T1000 (cell line): Measurements from ENCODE around the gene NEBL.
A peak's percentile ranks its signal among the peaks of the same experiment; 100 is the strongest.

Experiments
- DNase-seq: peaks from one replicate; lab custom pipeline; 2025; ENCODE audit warnings: mixed read lengths; lab: John Stamatoyannopoulos, UW

The NEBL gene

DNA sequence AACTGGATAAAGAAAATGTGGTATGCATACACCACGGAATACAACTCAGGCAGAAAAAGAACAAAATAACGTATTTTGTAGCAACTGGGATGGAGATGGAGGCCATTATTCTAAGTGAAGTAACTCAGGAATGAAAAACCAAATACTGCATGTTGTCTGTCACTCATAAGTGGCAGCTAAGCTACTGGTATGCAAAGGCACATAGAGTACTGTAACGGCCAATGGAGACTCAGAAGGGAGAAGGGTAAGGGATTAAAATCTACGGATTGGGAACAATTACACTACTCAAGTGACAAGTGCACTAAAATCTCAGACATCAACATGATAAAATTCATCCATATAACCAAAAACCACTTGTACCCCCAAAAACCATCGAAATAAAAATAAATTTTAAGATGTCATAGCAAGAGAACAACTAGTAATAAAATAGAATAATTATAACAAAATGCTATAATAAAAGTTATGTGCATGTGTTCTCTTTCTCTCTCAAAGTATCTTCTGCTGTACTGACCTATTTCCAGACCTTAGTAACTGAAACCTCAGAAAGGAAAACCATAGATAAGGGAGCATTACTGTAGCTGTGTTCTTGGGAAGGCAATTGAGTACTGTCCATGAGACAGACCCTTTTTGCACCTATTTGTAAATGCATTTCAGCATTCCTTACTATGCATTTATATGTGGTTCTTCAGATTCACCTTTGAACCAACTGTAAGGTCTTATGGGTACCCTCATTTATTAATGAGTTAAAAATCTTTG, 6.7 kb upstream of the NEBL start:
- no peak for DNase-seq

DNA sequence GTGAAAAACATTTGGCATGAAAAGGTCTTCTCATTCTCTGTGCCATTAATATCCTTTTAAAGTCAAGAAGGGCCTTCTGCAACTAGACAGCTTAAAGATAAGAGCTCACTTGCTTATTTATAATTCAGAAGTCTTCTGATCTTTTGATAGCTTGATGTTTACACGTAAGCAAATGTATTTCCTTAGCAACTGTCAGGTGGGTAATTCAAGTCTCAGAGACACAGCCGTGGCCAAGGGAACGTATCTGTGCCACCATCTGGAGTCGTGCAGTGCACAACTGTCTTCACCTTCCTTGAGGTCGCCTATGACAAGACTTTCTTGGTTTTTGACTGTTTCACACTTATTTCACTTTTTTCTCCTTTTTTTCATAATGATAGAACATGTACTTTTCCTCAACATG, 4.0 kb upstream of the NEBL start:
- no peak for DNase-seq

DNA sequence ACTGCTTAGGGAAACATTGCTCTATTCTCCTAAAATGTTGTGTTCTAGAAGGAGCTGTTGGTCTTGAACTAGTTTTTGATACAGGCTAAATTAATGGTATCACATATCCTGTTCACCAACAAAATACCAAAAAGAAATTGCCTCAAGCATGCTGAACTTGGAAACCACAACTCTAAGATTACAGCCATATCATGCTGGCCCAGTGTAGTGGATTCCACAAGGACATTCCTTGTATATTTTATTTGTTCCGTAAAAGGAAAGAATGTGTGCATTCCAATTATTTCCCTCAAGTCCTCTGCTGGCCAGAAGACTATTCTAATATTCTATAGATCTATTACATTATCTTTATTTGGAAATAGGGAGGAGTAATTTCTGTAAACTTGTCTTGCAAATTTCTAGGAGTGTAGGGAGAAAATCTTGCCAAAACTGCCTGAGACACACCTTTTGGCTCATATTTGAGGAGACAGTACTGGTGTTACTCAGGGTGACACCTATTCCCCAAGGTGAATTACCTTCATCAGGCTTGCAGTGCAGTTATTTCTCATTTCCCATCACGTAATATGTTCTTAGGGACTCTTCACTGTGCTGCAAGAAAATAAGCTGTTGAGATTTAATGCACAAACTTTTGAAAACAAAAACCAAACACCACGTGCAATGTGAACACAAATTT, 1.9 kb upstream of the NEBL start:
- no peak for DNase-seq

- DNase-seq: no peak
Measured at GRCh38 chr10:20893297-20893696, 3.8 kb downstream of the NEBL start.

DNA sequence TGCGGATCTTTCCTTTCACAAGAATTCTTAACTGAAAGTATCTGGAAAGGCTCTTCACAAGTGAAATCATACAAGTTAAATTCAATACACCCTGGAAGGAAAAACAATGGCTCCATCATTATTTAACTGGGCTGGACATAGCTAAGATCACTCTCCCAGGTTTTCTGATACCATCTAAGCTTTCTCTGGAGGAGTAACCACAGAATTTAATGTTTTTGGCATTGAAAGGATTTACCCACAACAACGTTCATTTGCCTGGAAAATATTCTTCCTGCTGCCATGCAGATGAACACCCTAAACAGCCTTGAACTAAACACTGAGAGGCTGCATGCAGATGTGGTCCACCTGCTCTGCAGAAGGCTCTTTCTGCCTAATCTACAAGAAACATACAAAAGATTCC, 4.3 kb downstream of the NEBL start:
- no peak for DNase-seq

DNA sequence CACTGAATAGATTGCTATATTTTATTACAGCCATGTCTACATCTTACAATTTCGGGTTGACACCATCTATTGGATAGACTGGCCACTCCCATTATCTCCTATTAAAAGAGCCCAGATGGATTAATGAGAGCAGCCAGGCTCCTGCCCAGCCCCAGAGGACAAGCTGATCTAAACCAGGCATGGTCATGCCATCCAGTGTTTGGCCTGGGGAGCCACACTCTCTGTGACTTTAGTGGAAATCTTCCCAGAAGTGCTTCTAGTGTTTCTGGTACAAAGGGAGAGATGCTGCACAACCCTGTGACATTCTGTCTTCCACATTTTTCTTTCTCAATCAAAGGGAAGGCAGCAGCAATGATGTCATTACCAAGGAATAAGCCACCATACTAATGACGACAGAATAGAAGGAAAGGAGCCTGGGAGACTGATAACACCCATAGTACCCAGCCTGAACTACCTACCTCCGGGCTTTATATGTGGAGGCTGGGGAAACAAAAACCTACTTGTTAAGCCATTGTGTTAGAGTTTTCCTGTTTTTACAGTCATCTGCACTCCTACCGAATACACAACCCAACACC, 5.0 kb downstream of the NEBL start:
- no peak for DNase-seq

- DNase-seq: no peak
Measured at GRCh38 chr10:20891338-20891714, 5.8 kb downstream of the NEBL start.

- no peak for DNase-seq
Measured at GRCh38 chr10:20890491-20891337, 6.4 kb downstream of the NEBL start.

- DNase-seq: no peak
Measured at GRCh38 chr10:20890009-20890408, 7.1 kb downstream of the NEBL start.

DNA sequence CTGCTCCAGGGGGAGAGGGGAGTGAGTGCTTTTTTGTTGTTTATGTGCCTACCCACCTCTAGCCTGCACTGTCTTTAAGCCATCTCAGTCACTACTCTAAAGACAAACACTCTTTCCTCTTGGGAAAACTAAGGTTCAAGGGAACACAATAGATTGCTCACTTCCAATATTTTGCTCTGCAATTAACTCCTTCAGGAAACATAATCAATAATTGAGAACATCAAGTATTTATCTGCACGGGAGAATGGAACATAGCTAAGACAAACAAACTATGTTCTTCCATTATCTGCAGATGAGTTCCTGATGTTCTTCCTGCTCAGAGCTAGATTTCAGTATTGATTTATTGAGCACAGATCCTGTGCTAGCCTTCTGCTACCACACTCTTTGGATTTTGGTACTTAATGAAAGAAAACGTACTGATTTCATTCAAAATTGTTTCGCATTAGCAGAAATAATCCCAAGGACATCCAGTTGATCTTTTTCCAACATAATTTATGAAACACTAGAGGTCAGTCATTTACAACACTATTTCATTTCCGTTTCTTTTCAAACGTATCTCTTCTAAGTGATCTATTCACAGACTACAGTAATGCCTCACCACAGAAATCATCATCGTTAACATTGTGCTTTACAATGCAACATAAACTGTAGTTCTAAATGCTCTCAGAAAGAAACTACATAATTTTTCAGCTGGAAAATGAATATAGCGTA, 8.3 kb downstream of the NEBL start:
- no peak for DNase-seq

DNA sequence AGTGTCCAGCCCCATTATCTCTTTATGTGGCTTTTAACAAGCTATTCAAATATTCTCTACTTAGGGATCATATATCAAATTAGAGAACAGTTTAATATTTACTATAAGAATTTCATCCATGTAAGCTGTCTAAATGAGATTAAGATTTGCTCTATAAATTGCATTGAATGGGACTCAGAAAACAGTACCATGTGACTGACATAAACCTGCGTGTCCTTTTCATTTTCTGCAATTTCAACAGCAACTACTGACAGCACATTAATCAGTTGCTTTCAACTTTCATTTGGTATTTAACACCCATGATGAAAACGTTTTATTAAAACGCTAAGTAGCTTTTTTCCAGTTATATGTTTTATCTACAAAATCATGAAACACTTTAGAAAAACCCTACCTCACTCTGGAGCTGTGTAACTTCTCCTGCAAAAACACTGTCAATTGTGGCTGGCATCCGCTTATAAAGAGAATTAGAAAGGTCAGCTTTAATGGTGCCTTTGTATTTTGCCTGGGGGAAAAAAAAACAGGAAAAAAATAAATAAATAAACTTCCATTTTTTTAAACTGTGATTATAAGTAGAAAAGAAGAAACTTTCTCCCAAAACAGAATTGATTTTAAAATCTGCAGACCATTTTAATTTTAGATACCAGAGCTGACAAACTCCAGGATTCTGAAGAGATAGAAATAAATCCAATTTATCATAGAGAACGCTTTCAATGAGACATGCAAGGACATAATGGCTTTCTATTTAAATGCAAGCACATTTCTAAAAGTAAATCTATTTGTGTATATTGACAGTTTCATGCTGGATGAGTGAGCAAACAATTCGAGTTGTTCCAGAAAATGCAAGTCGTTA, 9.2 kb downstream of the NEBL start:
- DNase-seq: no peak

DNA sequence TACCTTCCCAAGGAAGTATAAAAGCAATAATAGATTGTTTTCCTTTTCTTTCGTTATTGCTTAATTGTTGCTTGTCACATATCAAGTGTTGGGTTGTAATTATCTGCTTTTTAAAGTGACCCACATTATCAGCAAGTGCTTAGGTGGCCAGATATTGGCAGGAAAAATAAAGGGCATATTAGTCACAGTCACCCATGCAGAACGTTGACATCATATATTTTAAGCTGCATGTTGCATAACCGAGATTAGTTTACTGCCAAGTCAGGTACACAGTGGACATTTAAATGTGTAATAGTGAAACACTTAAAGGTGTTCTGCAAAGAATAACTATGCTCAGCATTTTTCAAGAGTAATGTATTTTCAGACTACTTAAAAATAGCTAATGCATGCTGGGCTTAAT, 11.4 kb downstream of the NEBL start:
- no peak for DNase-seq

DNA sequence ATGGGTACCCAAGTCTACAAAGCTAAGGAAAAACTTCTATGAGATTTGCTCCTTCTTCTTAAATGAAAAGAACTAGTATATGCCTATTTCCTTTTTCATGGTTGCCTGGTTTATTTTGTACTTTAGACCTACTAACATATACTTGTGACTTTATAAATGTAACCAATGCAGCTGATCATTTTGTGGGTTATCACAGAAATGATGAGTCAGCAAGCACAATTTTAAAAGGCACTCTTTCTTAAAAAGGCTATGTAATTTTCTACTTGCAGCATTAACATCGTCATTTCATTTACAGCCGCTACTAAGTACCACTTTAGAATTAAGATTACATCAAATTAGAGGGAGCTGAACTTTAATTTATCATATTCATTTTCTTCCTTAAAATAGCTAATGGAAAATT, 13.6 kb downstream of the NEBL start:
- DNase-seq: no peak

GRCh38 chr10:20882091-20882490, 15.0 kb downstream of the NEBL start:
- DNase-seq: no peak

DNA sequence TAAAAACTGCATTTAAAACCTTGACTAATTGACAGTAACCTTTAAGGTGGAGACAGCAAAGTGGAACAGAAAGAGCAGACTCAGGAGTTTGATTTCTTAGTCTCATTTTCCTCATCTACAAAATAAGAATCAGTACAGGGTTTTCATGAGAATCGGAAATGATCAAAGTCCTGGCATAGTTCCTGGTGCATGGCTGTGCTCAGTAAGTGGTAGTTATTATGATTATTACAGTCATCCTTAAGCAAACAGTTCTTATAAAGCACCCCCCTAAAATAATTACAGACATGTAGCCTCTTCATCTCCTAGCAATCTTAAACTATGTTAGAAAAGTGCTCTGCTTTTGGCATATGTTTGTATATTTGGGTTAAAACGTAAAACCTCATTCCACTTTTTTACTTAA, 18.0 kb downstream of the NEBL start:
- no peak for DNase-seq

- peak; percentile 88 for DNase-seq
Measured at GRCh38 chr10:20877986-20878983, 18.8 kb downstream of the NEBL start.

DNA sequence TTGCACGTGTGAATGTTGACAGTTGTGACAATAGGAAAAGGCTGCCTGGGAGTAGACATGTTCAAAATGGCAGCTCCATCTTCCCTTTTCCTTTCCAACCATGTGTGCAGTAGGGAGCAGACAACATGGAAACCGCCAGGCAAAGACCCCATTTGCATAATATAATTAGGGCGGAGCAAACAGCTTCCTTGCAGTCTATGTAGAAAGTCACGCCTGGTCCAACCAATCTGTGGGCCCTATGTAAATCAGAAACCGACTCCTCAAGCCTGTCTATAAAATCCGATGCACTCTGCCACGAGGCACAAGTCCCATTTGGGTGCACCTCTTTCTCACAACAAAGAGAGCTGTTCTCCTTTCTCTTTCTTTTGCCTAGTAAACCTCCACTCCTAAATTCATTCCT, 19.6 kb downstream of the NEBL start:
- no peak for DNase-seq

DNA sequence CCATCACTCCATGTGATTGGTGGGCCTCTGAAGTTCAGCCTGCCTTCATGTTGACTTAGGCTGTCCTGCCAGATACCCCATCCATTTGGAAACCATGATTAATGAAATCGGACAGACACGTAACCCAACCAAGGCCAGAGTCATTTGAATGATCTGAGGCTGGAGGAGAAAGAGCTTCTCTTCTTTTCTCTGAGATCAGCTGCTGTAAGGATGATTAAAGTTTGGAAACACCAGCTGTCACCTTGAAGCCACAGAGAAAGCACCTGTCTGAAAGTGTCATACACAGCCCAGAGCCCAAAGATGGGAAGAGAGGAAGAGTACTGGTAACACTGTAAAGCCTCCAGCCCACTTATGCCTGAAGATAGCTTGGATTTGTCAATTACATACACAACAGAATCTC, 22.9 kb downstream of the NEBL start:
- no peak for DNase-seq

- no peak for DNase-seq
Measured at GRCh38 chr10:20871970-20872369, 25.1 kb downstream of the NEBL start.

- DNase-seq: no peak
Measured at GRCh38 chr10:20870834-20871233, 26.3 kb downstream of the NEBL start.
